K562 (cell line): Measurements from ENCODE around the gene FXYD3. TPM values are rescaled to one million over a fixed set of nuclear protein-coding genes. Genes with fewer than 3 reads are reported as not detected.
A peak's percentile ranks its signal among the peaks of the same experiment; 100 is the strongest.

Experiments
- FOXP4 ChIP-seq: sonication (generic); formaldehyde crosslinking; IDR thresholded peaks from 2 replicates; pipeline ENCODE4 v1.8.0; 2022; ENCODE audit warnings: mild to moderate bottlenecking, missing genetic modification reagents, borderline replicate concordance
- GABPB2 ChIP-seq: fragments of 250-450 bp; sonication (Bioruptor Pico); conservative IDR thresholded peaks from 2 replicates; pipeline ENCODE4 v1.5.1; 2021; ENCODE audit warnings: mild to moderate bottlenecking
- MCM7 ChIP-seq, 2 experiments: fragments of 450-650 bp; IDR thresholded peaks; 2 replicates each; pipeline ENCODE4 v1.6.1; 2016 to 2018
- MYBL2 ChIP-seq, 2 experiments: fragments of 450-650 bp in 1 of 2; sonication (generic) in 1 of 2; formaldehyde crosslinking in 1 of 2; IDR thresholded peaks; 2 replicates each; pipeline versions ENCODE4 v1.6.1 to v1.8.1; 2017 to 2022; ENCODE audit warnings: borderline replicate concordance in 1 of 2, inconsistent platforms in 1 of 2, low read depth in 1 of 2, mild to moderate bottlenecking in 1 of 2, missing genetic modification reagents in 1 of 2, moderate library complexity in 1 of 2
- OTX1 ChIP-seq: fragments of 450-650 bp; formaldehyde crosslinking; IDR thresholded peaks from 2 replicates; pipeline ENCODE4 v1.4.0; 2022; ENCODE audit warnings: mild to moderate bottlenecking
- PHB2 ChIP-seq: fragments of 450-650 bp; IDR thresholded peaks from 2 replicates; pipeline ENCODE4 v1.6.1; 2017; ENCODE audit warnings: low read depth
- PML ChIP-seq: IDR thresholded peaks from 2 replicates; pipeline ENCODE4 v1.6.1; 2012; ENCODE audit warnings: low read length, inconsistent platforms
- POLR2AphosphoS2 ChIP-seq: IDR thresholded peaks from 2 replicates; pipeline ENCODE4 v1.6.1; 2012; ENCODE audit warnings: low read length, improper control_type of control experiment
- SRSF9 ChIP-seq: fragments of 200-400 bp; formaldehyde crosslinking; IDR thresholded peaks from 2 replicates; pipeline ENCODE4 v1.6.1; 2017; ENCODE audit warnings: low read depth, low read length, borderline replicate concordance
- TCF3 ChIP-seq: sonication (generic); formaldehyde crosslinking; IDR thresholded peaks from 2 replicates; pipeline ENCODE4 v1.4.0; 2020; ENCODE audit warnings: mild to moderate bottlenecking, missing genetic modification reagents
- TOE1 ChIP-seq, 2 experiments: fragments of 450-650 bp in 1 of 2; sonication (generic) in 1 of 2; formaldehyde crosslinking in 1 of 2; IDR thresholded peaks; 2 replicates each; pipeline versions ENCODE4 v1.7.1 to v1.8.0; 2016 to 2022; ENCODE audit warnings: borderline replicate concordance in 2 of 2, mild to moderate bottlenecking in 2 of 2, antibody characterized with exemption in 1 of 2, inconsistent platforms in 1 of 2, low read depth in 1 of 2, missing genetic modification reagents in 1 of 2, moderate library complexity in 1 of 2
- XRCC4 ChIP-seq: IDR thresholded peaks from one replicate; pipeline ENCODE4 v1.6.1; 2011; ENCODE audit not compliant: insufficient read depth, insufficient read length; ENCODE audit errors: extremely low read depth
- ZBTB5 ChIP-seq: fragments of 450-650 bp; IDR thresholded peaks from 2 replicates; pipeline ENCODE4 v1.6.1; 2017; ENCODE audit warnings: antibody characterized with exemption
- ZBTB9 ChIP-seq: fragments of 450-650 bp; formaldehyde crosslinking; IDR thresholded peaks from 2 replicates; pipeline ENCODE4 v1.4.0; 2020; ENCODE audit warnings: mild to moderate bottlenecking, moderate library complexity
- ZNF444 ChIP-seq: fragments of 250-450 bp; sonication (Bioruptor Pico); IDR thresholded peaks from 2 replicates; pipeline ENCODE4 v1.4.0; 2020; ENCODE audit warnings: mild to moderate bottlenecking, moderate library complexity
- polyA plus RNA-seq, 8 experiments: library from polyadenylated mRNA; depleted of rRNA in 4 of 8; stranded (reverse) in 5 of 8; unstranded in 3 of 8; fragments of >200 nt; fragmentation: Nextera tagmentation in 2 of 8; fragmentation: Illumina TruSeq in 1 of 8; extraction: Ambion mirVana in 2 of 8; extraction: Trizol in 1 of 8; gene quantifications; 2 replicates each; pipeline versions ENCODE4 v1.2.1 to v1.2.3, GENCODE V29; 2011 to 2014; ENCODE audit warnings: inconsistent platforms in 1 of 8, missing spikeins in 1 of 8
- total RNA-seq, 7 experiments: library from RNA; depleted of rRNA in 6 of 7; stranded (reverse); fragments of >200 nt in 6 of 7; fragmentation: Illumina TruSeq in 2 of 7; extraction: Trizol in 2 of 7; gene quantifications; 2 replicates each; pipeline versions ENCODE4 v1.2.1 to v1.2.3, GENCODE V29; 2011 to 2021; ENCODE audit warnings: low replicate concordance in 1 of 7
- TF ChIP-seq, protein P1 (sequence below): fragments of 450-650 bp; IDR thresholded peaks from 2 replicates; pipeline ENCODE4 v1.6.1; 2016; ENCODE audit warnings: borderline replicate concordance
- TF ChIP-seq, protein P2 (sequence below): fragments of 250-450 bp; sonication (Bioruptor Pico); IDR thresholded peaks from 2 replicates; pipeline ENCODE4 v1.8.0; 2021; ENCODE audit warnings: mild to moderate bottlenecking, moderate library complexity

Gene FXYD3
- total and polyA plus RNA-seq, 9 of the 15 experiments (the other 6 are each of a cell fraction or from before 2014, with no cell fraction given), result 0.24 TPM; not detected in 8

- TF ChIP-seq ZBTB5 (no peak), TOE1 (IDR thresholded peaks at IDR 0.05; ENCODE audit: borderline replicate concordance) (peak; percentile 56), TOE1 (CRISPR knock-in tag; IDR thresholded peaks at IDR 0.05; ENCODE audit: borderline replicate concordance, low read depth) (no peak), PML (no peak), TCF3 (CRISPR knock-in tag) (peak; percentile 62), FOXP4 (no peak), SRSF9 (no peak), PHB2 (no peak; the same call in 1 of the 2 replicates), XRCC4 (no peak), MCM7 (IDR thresholded peaks at IDR 0.05) (peak in 1 of 2 experiments; percentile 67; a peak in 2 of 4 replicates), OTX1 (CRISPR knock-in tag) (peak; percentile 11), POLR2AphosphoS2 (no peak), ZBTB9 (CRISPR knock-in tag) (no peak), ZNF444 (CRISPR knock-in tag) (no peak), GABPB2 (CRISPR knock-in tag) (no peak), MYBL2 (IDR thresholded peaks at IDR 0.05; ENCODE audit: low read depth) (peak; percentile 30; the same call in 1 of the 2 replicates), MYBL2 (CRISPR knock-in tag; IDR thresholded peaks at IDR 0.05; ENCODE audit: borderline replicate concordance) (no peak)
- TF ChIP-seq, protein P1, sequence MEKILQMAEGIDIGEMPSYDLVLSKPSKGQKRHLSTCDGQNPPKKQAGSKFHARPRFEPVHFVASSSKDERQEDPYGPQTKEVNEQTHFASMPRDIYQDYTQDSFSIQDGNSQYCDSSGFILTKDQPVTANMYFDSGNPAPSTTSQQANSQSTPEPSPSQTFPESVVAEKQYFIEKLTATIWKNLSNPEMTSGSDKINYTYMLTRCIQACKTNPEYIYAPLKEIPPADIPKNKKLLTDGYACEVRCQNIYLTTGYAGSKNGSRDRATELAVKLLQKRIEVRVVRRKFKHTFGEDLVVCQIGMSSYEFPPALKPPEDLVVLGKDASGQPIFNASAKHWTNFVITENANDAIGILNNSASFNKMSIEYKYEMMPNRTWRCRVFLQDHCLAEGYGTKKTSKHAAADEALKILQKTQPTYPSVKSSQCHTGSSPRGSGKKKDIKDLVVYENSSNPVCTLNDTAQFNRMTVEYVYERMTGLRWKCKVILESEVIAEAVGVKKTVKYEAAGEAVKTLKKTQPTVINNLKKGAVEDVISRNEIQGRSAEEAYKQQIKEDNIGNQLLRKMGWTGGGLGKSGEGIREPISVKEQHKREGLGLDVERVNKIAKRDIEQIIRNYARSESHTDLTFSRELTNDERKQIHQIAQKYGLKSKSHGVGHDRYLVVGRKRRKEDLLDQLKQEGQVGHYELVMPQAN, result peak; percentile 46; the same call in 1 of the 2 replicates
- TF ChIP-seq, protein P2, sequence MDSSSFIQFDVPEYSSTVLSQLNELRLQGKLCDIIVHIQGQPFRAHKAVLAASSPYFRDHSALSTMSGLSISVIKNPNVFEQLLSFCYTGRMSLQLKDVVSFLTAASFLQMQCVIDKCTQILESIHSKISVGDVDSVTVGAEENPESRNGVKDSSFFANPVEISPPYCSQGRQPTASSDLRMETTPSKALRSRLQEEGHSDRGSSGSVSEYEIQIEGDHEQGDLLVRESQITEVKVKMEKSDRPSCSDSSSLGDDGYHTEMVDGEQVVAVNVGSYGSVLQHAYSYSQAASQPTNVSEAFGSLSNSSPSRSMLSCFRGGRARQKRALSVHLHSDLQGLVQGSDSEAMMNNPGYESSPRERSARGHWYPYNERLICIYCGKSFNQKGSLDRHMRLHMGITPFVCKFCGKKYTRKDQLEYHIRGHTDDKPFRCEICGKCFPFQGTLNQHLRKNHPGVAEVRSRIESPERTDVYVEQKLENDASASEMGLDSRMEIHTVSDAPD (CRISPR knock-in tag), result peak; percentile 80; the same call in 1 of the 2 replicates
Measured at GRCh38 chr19:35105411-35106290, 10.0 kb upstream of the FXYD3 start (continued).
